Dermis blood vessel endothelial cell (primary cell): Measurements from ENCODE around the gene CERS1. TPM values are rescaled to one million over a fixed set of nuclear protein-coding genes. Genes with fewer than 3 reads are reported as not detected.
"Not testable (repeated sequence)": the region's sequence is repeated elsewhere in the genome, so short reads cannot be mapped to it uniquely, and the experiment has no call there.

ENCODE experiments used
- DNase-seq: peaks from one replicate; pipeline ENCODE4 v3.0.0; 2010
- total RNA-seq: library from RNA; depleted of rRNA; stranded (reverse); fragments of >200 nt; gene quantifications from 2 replicates; pipeline ENCODE4 v1.2.3, GENCODE V29; 2014

CERS1 gene
- total RNA-seq, 1 donor from 2014 or later: 1.0 TPM

- peak; percentile 100 for DNase-seq
Observed at GRCh38 chr19:18919086-18919899, 23.3 kb upstream of the CERS1 start, which contains the start of the genes COPE and DDX49. Gene COPE (minus strand): TSS chr19:18919387. CDS start chr19:18919348, 39 bp downstream. Gene DDX49 (plus strand): TSS chr19:18919715. CDS start chr19:18919742, 27 bp downstream.

- not testable (repeated sequence) for DNase-seq
Observed at GRCh38 chr19:18917593-18917992, 21.6 kb upstream of the CERS1 start.

GRCh38 chr19:18915639-18916038 is 19.7 kb upstream of the CERS1 start:
- DNase-seq: peak; percentile 78

GRCh38 chr19:18913466-18913865 is 17.5 kb upstream of the CERS1 start:
- no peak for DNase-seq

GRCh38 chr19:18912933-18913332 is 17.0 kb upstream of the CERS1 start:
- DNase-seq: no peak

GRCh38 chr19:18910801-18911436 is 15.0 kb upstream of the CERS1 start:
- DNase-seq: no peak

- DNase-seq: no peak
Observed at GRCh38 chr19:18910010-18910409, 14.1 kb upstream of the CERS1 start.

DNA sequence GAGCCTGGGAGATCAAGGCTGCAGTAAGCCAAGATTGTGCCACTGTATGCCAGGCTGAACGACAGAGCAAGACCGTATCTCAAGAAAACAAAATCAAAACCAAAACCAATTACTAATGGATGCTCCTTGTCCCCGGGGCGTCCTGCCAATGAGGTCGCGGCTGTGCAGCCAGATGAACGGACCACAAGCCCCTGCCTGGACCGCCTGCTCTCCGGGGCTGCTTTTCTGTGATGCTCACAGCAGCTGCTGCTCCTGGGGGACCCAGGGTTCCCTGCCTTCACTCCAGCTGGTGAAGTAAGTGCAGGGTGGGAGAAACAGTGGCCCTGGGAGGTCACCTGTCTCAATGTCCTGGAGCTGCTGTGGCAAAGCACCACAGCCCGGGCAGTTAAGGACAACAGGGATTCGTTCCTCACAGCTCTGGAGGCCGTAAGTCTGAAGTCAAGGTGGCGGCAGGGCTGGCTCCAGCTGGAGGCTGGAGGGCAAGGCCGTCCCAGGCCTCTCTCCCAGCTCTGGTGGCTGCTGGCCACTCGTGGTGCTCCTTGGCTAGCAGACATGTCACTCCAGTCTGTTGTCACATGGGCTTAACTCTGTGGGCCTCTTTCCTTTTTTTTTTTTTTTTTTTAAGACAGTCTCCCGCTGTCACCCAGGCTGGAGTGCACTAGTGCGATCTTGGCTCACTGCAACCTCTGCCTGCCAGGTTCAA is 13.1 kb upstream of the CERS1 start:
- no peak for DNase-seq

DNA sequence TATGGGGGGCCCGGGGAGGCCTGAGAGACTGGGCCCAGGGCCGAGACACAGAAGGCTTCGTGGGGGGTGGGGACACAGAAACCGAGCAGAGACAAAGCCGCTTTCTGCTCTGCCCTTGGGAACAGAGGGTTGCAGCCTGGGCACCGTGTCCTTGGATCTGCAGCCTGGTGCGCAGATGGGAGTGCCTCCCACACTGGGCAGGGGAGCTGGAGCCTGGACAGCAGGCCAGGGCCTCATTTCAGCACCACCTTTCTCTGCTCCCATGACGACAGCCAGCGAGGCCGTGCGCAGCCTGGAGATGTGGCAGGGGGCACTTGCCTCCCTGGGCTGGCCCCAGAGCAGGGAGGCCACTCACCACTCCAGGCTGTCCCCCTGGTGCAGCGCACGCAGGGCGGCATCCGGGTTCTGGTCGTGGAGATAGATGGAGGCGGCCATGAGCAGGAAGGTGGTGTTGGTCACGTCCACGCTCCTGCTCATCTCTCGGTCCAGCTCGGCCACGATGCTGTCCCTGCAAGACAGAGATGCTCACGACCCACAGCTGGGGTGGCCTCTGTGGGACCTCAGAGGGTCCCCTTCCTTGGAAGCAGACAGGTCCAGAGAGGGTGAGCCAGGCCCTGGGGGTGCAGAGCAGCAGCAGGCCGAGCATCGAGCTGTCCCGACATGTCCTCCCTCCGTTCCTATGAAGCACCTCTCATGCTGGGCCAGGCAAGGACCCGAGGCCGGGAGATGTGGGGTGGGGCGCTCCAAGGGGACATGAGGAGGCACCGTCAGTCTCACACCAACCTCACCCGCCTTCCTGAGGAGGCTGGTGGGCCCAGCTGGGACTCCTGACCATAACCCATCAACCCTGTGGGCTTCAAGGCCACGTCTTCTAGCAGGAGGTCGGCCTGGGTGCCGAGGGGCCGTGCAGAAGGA is 10.9 kb upstream of the CERS1 start:
- no peak for DNase-seq

DNA sequence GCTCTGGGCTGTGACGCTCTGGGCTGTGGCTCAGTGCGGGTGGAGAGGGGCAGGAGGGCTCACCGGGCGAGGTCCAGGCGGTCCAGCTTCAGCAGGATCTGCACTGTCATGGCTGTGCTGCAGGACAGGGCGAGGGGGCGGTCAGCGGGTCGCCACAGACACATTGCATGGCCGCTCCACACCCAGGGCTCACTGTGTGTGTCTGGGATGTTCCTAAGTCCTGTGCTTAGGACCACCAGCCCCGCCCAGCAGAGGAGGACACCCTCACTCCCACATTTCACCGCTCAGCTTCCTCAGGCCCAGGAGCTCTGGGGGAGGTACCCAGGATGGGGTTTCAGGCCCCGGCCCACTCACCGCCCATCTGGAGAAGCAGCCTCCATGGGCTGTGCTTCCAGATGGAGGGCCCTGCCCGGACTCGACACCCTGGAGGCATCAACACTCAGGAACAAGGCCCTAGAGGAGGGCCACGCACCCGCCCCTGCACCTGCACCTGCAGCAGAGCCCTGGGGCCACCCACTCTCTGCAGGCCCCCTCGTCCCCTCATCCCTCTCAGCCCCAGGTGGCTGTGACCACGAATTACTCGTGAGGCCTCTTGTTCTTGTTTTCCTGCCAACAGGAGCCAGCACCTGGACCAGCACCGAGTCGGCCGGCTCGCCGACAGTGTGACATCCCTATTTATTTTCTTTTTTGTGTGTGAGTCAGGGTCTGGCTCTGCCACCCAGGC is 9.7 kb upstream of the CERS1 start:
- no peak for DNase-seq

DNA sequence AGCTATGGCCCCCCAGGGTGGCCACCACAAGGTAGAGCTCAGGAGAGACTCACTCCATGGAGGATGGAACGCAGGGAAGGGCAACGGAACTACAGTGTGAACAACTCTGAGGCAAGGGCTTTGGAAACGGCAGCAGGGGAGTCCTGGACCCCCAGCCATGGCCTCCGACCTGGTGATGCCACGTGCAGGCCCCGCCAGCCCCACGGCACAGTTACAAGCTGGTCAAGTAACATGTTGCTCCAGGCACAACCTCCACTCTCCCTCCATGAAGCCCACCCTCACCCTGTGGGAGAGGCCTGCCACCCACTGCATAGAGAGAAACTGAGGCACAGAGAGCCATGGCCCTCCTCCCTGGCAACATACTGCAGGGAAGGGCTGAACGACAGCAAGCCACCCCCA is 9.1 kb upstream of the CERS1 start:
- DNase-seq: no peak

- DNase-seq: no peak
Observed at GRCh38 chr19:18904334-18905057, 8.5 kb upstream of the CERS1 start.

DNA sequence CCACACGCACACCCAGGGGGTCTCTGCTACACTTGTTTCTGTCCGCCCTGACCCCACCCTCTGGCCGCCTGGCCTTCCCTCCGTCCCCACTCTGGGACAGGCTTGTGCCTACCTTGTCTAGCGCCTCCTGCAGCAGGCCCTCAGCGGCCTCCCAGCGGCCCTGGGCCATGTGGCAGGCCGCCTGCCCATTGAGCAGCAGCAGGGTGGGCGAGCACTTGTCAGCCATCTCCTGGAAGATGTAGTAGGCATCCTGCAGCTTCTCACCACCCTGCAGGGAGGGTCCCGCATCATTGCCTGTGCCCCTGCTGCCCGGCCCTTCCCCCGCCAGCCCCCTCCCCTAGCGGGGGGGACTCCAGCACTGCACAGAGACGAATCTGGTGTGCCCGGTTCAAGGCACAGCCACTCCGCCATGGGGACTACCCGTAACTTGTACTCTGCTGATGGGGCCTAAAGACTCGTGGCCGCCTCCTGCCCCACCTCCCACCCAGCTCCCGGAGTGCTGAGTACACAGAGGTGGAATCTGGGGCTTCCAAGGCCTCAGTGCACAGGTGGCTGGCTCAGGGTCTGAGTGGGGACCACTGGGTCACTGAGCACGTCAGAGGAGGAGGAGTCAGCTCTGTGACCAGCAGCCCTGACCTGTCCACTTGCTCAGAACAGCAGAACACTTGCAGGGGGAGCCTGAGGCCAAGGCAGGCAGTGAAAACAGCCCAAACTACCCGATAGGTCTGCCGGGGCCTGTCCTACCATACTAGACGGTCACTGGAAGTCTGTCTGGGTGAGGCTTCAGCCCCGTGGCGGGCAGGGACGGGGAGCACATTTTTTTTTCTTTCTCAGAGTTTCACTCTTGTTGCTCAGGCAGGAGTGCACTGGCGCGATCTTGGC is 7.4 kb upstream of the CERS1 start:
- no peak for DNase-seq

- DNase-seq: not testable (repeated sequence)
Observed at GRCh38 chr19:18902519-18902918, 6.6 kb upstream of the CERS1 start.

DNA sequence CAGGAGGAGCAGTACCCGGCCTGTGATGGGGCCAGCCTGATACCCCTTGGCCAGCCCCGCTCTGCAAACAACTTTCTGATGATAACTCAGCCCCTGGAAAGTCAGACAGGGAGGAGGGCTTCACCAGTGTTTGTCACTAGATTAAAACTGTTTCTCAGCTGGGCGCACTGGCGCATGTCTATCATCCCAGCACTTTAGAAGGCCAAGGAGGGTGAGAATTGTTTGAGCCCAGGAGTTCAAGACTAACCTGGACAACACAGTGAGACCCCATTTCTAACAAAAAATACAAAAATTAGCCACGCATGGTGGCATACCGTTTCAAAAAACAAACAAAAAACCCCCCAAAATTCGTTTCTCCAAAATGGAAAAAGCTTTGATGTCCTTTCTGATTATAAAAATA is 5.5 kb upstream of the CERS1 start:
- no peak for DNase-seq

GRCh38 chr19:18900700-18901481 is 4.9 kb upstream of the CERS1 start:
- DNase-seq: no peak

- DNase-seq: no peak
Observed at GRCh38 chr19:18899624-18900560, 3.9 kb upstream of the CERS1 start.
